Stimulated activated CD8-positive, alpha-beta memory T cell treated with anti-CD3 and anti-CD28 coated beads, Interleukin-4, amount 100 ng/mL, for 4 hours (primary cell): ENCODE measurements around the gene ZFPM1.
"Not testable (repeated sequence)": the region's sequence is repeated elsewhere in the genome, so short reads cannot be mapped to it uniquely, and the experiment has no call there.

ENCODE experiments used
- DNase-seq, 2 donors: peaks; one replicate each; pipeline ENCODE4 v3.0.0-alpha.2; 2020; ENCODE audit warnings: low read depth in 2 of 2, low spot score in 1 of 2

The ZFPM1 gene

GRCh38 chr16:88511906-88512305 is 58.8 kb downstream of the ZFPM1 start:
- DNase-seq, result no peak

- DNase-seq, result no peak
Measured at GRCh38 chr16:88512728-88513696, 59.9 kb downstream of the ZFPM1 start.

- no peak for DNase-seq
Measured at GRCh38 chr16:88514070-88514469, 61.0 kb downstream of the ZFPM1 start.

GRCh38 chr16:88514526-88515232 is 61.6 kb downstream of the ZFPM1 start:
- DNase-seq, result no peak

GRCh38 chr16:88515371-88515770 is 62.3 kb downstream of the ZFPM1 start:
- DNase-seq, result no peak

GRCh38 chr16:88515925-88516594 is 63.0 kb downstream of the ZFPM1 start:
- DNase-seq, result no peak

GRCh38 chr16:88516601-88517061 is 63.6 kb downstream of the ZFPM1 start:
- DNase-seq, result no peak

- not testable (repeated sequence) for DNase-seq
Measured at GRCh38 chr16:88517208-88517774, 64.2 kb downstream of the ZFPM1 start.

- not testable (repeated sequence) for DNase-seq
Measured at GRCh38 chr16:88518411-88519111, 65.5 kb downstream of the ZFPM1 start.

- no peak for DNase-seq
Measured at GRCh38 chr16:88519240-88519639, 66.2 kb downstream of the ZFPM1 start.

GRCh38 chr16:88519938-88520653 is 67.0 kb downstream of the ZFPM1 start:
- DNase-seq, result no peak

- no peak for DNase-seq
Measured at GRCh38 chr16:88521674-88522073, 68.6 kb downstream of the ZFPM1 start.

- no peak for DNase-seq
Measured at GRCh38 chr16:88522276-88522949, 69.3 kb downstream of the ZFPM1 start.

- DNase-seq, result no peak
Measured at GRCh38 chr16:88523309-88524161, 70.5 kb downstream of the ZFPM1 start.

GRCh38 chr16:88524274-88524972 is 71.3 kb downstream of the ZFPM1 start:
- DNase-seq, result no peak

GRCh38 chr16:88524973-88525662 is 72.0 kb downstream of the ZFPM1 start:
- DNase-seq, result no peak

- no peak for DNase-seq
Measured at GRCh38 chr16:88525663-88525990, 72.5 kb downstream of the ZFPM1 start.
